HPDE6-E6E7 (cell line): Measurements from ENCODE around the gene ELFN1.

ENCODE experiments used
- DNase-seq: peaks from one replicate; pipeline ENCODE4 v3.0.0; 2011; ENCODE audit warnings: missing footprints; ENCODE audit errors: extremely low spot score

ELFN1 gene

DNA sequence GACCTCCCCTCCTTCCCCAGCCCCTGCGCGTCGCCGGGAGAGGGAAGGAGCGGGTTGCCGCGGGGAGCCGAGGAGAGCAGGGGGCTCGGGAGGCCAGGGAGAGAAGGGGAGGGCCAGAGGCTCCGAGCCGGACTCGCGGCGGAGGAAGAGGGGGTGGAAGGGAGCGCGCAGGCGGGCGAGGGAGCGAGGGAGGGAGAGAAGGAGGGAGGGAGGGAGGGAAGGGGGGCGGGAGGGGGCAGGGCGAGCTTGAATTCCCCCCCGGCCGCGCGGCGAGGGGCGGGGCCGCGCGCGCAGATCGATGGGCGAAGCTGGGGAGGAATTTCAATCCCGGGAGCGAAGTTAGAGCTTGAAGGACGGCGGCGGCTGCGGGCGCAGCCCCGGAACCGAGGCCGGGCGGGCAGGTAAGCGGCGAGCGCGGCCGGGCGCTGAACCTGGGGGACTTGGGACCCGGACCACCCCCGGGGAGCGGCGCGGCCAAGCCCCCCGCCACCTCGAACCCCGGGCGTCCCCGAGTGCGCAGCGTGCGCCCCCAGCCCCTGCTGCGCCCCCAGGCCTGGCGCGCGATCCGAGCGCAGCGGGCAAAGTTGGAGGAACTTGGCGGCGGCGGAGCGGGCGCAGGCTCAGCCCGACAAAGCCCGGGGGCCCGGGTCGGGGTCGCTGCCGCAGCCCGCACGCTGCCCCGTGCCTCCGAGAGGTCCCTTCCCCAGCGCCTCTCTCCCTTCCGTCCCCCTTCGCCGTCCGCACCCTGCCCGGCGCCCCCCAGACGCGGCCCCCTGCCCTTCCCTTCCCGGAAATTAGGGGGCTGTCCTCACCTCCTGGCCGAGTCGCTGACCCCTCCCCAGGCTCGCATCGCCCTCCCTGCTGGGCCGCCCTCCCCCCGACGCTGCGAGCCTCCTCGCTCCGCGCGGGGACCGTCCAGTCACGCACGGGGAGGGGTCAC is at the start of gene ELFN1:
Gene ELFN1 (plus strand): TSS at position 324 of the 940 bp plus-strand sequence. CDS start 74,320 bp downstream, outside the sequence.
- DNase-seq: no peak

DNA sequence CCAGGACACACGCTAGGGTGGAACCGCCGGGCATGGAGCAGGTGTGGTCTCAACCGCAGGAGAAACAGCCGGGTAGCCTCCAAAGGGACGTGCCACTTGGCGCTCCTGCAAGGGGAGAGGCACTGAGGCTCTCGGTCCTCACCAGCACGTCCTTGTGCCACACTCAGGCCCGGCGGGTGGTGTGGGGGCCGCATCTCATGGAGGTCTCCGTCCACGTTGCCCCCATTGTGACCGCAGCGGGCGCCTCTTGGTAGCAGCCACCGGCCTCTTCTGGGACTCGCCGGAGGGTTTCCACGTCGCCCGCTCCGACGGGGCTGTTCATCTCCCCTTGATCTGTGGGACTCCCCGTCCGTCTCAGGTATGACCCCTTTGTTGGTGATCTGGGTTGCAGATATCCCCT is 49.2 kb upstream of the ELFN1 start:
- DNase-seq: no peak

GRCh38 chr7:1621718-1622117 is 48.4 kb upstream of the ELFN1 start:
- DNase-seq: no peak

GRCh38 chr7:1622441-1622840 is 47.6 kb upstream of the ELFN1 start:
- DNase-seq: no peak

- DNase-seq: no peak
Observed at GRCh38 chr7:1623810-1624209, 46.3 kb upstream of the ELFN1 start.

GRCh38 chr7:1624999-1625927 is 44.8 kb upstream of the ELFN1 start:
- DNase-seq: no peak

GRCh38 chr7:1626769-1627168 is 43.3 kb upstream of the ELFN1 start:
- DNase-seq: no peak

DNA sequence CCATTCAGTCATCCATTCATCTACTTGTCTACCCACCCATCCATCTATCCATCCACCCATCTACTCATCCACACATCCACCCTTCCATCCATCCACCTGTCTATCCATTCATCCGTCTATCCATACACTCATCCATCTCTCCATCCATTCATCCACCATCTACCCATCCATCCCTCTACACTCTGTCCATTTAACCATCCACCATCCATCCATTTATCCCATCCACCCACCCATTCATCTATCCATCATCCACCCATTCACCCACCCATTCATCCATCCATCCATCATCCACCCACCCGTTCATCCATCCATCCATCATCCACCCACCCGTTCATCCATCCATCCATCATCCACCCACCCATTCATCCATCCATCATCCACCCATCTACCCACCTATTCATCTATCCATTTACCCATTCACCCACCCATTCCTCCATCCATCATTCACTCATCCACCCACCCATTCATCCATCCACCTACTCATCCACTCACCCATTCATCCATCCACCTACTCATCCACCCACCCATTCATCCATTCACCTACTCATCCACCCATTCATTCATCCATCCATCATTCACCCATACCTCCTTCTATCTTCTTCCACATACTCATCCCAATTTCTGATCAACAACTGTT is 39.3 kb upstream of the ELFN1 start:
- no peak for DNase-seq

DNA sequence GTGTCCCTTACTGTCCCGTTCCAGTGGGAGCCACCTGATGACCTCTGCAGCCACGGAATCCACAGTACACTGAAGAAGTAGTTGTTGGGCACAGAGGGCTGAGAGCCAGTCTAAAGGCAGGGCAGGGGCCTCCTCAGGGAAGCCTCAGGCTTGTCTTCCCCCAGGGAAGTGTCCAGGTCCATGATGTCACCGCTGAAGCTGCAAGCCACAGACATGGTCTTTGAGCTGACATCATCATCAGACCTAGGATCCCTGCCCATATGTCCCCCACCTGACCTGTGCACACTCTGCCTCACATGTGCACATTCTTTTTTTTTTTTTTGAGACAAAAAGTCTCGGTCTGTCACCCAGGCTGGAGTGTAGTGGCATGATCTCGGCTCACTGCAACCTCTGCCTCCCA is 38.4 kb upstream of the ELFN1 start:
- DNase-seq: no peak

GRCh38 chr7:1632506-1632905 is 37.6 kb upstream of the ELFN1 start:
- DNase-seq: no peak

DNA sequence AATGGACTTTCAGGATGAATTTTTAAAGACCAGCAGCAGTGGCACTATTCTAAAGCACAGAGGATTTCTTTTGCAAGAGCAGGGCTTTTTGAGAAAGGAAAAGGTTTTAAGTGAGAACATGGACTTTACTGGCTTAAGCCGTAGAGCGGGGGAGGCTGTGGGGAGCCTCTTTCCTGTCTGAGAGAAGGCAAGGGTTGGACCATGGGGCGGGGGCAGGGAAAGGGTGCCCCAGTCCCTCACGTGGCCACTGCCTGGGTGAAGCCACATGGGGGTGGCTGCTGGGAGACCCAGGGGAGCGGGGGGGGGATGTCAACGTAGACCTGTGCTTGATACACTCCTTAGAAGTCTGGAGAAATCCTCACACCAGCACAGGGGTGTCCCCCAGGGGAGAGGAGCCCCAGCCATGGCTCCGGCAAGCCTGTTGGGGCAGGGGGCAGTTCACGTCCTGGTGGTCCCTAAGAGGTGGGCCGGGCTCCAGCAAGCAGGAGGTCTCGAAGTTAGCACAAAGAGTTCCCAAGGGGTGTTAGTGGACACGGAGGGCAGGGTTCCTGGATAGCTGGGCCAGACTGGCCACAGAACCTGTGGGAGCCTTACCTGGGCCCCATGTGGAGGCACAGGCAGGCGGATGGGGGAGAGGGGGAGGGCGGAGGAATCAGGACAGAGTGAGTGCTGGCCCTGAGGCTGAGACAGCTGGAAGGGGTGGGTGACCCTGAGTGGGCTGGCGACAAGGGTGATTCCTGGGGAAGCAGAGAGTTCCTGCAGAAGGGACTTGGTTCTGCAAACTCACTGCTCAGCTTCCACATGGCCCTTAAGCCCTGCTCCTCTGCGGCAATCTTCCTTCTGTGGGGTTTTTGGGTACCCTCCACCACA is 36.9 kb upstream of the ELFN1 start:
- no peak for DNase-seq

GRCh38 chr7:1635401-1635800 is 34.7 kb upstream of the ELFN1 start:
- no peak for DNase-seq

DNA sequence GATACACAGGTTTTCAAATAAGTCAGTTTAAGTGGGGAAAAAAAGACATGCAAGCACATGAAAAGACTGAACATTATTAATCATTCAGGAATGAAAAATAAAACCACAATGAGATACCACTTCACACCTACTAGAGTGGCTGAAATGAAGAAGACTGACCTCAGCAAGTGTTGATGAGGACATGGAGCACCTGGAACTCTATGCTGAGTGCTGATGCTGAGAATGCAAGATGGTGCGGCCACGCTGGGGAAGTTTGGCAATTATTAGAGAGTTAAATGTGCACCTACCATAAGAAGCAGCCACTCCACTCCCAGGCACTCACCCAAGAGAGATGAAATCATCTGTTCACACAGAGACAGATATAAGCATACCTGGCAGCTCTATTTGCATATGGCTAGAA is 32.9 kb upstream of the ELFN1 start:
- DNase-seq: no peak

- DNase-seq: no peak
Observed at GRCh38 chr7:1638215-1638661, 31.8 kb upstream of the ELFN1 start.

DNA sequence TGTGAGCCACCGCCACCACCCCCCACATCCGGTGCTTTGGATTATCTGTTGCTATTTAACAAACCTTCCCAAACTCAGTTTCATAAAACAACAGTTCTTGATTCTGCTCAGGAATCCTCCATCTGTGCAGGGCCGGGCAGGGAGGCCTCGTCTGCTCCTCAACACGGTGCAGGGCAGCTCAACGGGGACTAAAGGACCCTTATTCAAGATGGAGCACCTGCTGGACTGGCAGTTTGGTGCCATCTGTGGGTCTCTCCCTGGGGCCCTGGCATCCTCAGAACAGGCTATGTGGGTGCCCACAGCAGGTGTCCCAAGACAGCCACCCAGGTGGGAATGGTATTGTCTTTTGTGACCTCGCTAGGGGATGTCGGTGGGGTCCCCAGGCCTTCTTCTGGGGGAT is 31.0 kb upstream of the ELFN1 start:
- no peak for DNase-seq

- DNase-seq: no peak
Observed at GRCh38 chr7:1639532-1640175, 30.4 kb upstream of the ELFN1 start.

DNA sequence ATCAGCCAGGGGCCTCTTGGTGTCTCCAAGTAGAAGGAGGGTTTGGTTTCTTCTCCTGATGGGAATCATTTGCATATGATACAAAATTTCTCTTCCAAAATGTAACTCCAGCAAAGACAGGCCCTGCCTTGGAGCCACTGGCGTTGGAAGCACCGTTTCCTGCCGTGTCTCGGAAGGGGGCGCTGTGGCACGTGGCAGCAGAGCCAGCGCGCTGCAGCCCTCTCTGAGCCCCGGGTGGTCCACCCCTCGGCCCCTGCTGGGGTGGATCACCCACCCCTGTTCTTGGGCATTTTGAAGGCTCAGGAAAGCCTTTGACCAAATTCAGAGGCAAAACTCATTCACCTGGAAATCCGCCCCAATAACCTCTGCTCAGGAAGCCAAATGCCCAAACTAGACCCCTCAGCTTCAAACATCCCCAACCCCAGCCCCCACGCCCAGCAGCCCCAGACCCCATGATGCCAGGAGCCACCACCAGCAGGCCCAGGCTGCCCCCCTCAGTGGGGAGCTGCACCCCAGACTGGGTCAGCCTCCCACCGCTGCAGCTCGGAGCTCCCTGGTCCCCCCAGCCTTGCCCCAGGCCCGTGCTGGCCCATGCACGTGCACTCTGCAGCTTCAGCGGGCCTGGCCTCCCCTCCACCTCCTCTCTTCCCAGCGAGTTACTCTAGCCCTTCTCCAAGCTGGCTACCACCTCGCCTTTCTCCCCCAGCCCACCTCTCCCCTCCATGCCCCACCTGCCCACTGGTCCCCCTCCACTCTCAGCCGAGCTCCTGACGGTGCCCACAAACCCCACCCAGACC is 29.5 kb upstream of the ELFN1 start:
- no peak for DNase-seq

GRCh38 chr7:1641173-1641572 is 28.9 kb upstream of the ELFN1 start:
- no peak for DNase-seq

- DNase-seq: no peak
Observed at GRCh38 chr7:1641661-1642260, 28.3 kb upstream of the ELFN1 start.
